ENCODE measurements around the gene MT1H.
A peak's percentile ranks its signal among the peaks of the same experiment; 100 is the strongest.

Gene MT1H

GRCh38 chr16:56636616-56637413 is 32.8 kb upstream of the MT1H start:
- DNase-seq = no peak

DNA sequence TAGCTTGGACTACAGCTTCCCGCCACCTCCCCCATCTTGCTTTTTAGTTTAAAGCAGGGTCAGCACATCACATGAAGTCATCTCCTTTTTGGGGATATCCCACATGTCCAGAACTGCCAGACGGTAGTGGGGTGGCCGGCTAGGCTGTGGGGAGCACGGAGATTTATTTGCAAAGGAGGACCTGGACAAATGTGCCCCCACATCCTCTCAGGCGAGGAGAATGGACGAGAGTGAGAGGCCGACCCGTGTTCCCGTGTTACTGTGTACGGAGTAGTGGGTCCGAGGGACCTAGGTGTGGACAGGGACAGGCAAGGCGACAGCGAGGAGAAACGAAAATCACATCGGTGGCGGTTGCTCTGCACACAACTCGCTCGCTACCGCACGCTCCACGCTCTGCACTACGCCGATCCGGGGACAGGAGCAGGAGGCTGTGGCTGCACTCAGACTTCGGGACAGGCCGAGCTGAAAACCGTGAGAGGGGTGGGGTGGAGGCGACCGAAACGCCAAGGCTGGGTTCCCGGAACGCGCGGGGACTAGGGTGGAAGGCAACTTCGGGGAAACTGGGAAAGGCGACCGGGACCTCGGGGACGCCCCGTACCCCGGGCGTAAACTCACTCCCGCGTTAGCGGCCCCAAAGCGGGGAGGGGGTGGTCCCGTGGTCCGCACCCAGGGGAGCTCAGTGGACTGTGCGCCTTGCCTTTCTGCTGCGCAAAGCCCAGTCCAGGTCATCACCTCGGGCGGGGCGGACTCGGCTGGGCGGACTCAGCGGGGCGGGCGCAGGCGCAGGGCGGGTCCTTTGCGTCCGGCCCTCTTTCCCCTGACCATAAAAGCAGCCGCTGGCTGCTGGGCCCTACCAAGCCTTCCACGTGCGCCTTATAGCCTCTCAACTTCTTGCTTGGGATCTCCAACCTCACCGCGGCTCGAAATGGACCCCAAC is 31.5 kb upstream of the MT1H start, which contains the start of gene MT1A:
MT1A (plus strand) TSS at position 853 of the 937 bp plus-strand sequence; CDS start at position 926, 73 bp downstream.
- DNase-seq = peak; percentile 43

DNA sequence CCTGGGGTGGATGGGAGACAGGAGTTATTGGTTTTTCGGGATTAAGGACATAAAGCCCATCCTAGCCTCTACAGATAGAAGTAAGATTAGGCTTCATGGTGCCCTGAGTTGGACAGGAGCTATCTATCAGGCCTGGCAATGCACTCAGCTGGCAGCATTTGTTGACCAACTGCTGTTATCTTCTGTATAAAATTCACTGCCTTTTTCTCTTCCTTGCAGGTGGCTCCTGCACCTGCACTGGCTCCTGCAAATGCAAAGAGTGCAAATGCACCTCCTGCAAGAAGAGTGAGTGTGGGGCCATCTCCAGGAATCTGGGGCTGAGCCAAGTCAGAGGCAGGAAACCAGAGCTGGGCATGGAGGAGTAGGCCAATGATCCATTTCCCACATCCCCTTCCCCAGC is 30.6 kb upstream of the MT1H start:
- no peak for DNase-seq

DNA sequence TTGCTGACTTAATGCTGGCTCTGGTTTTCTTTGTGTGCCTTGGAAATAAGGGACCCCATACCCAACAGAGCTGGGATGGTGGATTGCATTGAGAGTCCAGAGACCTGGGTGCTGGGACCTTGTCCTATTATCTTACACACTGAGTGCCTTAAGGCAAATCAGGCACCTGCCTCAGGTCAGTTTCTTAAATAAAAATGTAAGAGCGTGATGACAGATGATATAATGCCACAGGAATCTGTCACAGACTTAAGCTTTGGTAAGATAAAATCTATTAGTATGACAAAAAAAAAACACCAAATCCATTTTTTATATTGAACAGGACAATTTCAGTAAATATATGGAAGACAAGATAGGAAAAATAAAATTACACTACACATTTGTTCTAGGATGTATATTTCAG is 29.5 kb upstream of the MT1H start:
- no peak for DNase-seq

DNA sequence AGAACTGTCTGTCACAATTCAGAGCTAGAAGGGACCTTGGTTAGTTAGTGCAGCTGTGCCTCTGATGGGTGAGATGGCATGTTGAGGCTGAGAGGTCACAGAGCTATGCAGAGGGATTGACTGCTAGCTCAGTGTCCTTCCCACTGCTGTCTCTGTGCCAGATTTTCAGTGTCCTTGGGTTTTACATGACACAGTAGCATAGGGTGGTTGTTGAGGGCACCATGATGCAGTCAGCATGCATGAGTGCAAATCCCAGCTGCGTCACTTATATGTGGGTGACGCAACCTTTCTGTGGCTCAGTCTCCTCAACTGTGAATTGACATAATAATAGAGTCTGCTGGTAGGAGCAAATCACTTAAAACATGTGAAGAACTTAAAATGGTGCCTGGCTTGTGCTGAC is 28.4 kb upstream of the MT1H start:
- no peak for DNase-seq

- DNase-seq = peak; percentile 86
These were observed 26.4 kb upstream of the MT1H start for GRCh38 chr16:56643080-56643778.

DNA sequence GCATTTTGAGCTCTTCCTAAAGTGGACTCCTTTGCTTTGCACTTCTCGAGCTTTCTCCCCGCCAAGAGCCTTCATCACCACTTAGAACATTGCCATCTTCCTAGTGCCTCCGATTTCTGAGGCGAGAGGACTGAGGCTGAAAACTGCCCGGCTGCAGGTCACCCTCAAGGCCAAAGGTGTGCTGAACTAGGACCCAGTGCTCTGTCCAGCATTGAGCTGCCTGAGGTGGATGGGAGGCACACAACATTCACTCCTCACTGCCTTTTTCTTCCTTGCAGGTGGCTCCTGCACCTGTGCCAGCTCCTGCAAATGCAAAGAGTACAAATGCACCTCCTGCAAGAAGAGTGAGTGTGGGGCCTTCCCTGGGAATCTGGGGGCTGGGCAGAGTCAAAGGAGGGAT is 25.8 kb upstream of the MT1H start:
- DNase-seq = no peak

GRCh38 chr16:56645311-56645710 is 24.3 kb upstream of the MT1H start:
- DNase-seq = no peak

DNA sequence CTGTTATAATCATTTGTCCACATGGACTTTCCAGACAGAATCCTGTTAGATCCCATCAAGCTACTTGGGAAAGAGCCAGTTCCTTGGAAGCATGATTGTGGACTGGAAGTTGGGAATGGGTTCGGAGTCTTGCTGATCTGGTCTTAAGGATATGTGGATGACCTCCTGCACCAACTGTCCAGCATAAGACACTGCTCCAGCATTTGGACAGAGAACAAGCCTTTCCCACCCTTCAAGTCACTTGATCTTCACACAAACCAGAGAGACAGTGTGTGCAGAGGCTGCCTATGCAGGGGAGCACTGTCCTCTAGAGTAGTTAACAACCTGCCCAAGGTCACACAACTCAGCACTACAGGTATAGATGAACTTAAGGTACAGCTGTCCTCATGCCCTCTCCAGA is 23.8 kb upstream of the MT1H start:
- no peak for DNase-seq

DNA sequence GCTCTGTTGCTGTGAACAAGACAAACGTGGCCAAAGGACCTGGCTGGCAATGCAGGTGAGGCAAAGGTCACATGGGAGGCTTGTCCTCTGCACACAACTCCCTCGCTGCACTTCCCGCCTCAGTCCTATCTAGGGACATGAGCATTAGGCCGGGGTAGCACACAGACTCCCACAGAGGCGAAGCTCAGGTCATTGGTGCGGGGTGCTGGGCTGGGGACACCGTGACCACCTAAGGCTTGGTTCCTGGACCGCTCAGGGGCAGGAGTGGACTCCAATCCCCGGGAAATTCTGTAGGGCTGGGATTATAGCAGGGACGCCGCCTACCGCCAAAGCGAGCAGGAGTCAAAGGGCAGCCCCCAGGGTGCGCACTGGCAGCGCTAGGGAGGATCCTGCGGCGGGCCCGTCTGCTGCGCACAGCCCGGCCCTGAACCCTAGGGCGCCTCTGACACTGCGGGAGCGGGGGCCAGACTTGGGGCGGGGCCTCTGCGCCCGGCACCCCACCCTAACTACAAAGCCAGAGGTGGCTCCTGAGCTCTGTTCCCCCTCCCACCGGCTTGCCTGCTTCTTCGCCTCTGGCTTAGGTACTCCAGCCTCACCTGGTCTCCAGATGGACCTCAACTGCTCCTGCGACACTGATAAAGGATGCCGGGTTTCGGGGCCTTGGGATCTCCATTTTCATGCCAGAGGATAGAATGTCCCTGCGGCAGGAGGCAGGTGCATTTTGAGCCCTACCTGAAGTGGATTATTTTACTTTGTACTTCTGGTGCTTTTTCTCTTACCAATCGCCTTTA is 21.8 kb upstream of the MT1H start:
- no peak for DNase-seq

GRCh38 chr16:56649271-56649670 is 20.3 kb upstream of the MT1H start:
- DNase-seq = no peak

DNA sequence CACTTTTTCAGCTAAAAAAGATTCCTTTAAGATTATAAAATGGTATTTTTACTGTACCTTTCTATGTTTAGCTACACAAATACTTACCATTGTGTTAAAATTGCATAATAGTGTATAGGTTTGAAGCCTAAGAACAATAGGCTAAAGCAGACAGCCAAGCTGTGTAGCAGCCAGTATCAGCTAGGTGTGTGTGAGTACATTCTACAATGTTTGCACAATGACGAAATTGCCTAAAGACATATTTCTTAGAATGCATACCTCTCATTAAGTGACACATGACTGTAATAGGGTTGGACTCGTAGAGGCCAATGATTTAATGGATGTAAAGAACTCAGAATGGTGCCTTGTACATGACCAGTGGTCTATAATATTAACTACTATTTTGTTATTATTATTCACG is 19.8 kb upstream of the MT1H start:
- DNase-seq = no peak

GRCh38 chr16:56651586-56651985 is 18.0 kb upstream of the MT1H start, which contains the start of gene MT1B:
Gene MT1B, plus strand, starts transcription at chr16:56651886. Its CDS starts 68 bp downstream, at chr16:56651954.
- no peak for DNase-seq

- no peak for DNase-seq
These were observed 17.0 kb upstream of the MT1H start for GRCh38 chr16:56652600-56652999.

DNA sequence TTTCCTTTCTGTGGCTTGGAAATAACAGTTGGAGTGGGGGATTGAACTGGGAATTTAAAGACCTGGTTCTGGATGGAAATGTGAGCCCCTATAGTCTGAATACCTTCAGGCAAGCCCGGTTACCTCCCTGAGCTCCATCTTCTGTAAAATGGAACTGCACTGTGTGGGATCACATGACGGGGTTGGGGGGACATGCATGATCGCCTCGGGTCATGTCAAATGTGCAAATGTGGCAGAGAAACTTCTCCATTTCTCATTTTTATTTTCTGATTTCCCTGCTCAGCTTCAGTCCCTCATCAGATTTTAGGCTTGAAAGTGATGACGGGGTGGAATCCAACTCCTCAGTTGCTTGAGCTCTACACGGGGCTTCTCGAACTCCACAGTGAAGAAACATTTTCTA is 16.4 kb upstream of the MT1H start:
- no peak for DNase-seq

- DNase-seq = peak; percentile 84
These were observed 11.9 kb upstream of the MT1H start, which contains the start of gene MT1F for GRCh38 chr16:56657555-56658326. Gene MT1F, plus strand, starts transcription at chr16:56657959. Its CDS starts 100 bp downstream, at chr16:56658059.

DNA sequence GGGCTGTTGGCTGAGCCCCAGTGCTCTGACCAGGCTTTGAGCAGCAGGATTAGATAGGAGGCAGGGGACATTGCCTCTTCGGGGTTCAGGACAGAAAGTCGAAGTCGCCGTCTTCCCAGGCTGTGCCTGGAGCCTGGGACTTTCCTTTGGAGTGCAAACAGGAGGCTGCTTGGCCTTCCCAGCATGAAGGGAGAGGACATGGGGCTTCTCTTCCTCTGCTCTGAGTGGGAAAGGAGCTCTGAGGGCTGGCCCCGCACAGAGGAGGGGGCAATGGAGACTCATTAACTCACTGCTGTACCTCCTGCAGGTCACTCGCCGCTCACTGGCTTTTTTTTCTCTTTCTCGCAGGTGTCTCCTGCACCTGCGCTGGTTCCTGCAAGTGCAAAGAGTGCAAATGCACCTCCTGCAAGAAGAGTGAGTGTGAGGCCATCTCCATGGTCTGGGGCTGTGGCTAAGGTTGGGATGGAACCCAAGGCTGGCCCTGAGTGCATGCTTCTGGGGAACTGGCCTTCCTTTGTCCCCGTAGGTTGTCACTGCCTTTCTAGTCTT is 11.2 kb upstream of the MT1H start:
- DNase-seq = no peak

DNA sequence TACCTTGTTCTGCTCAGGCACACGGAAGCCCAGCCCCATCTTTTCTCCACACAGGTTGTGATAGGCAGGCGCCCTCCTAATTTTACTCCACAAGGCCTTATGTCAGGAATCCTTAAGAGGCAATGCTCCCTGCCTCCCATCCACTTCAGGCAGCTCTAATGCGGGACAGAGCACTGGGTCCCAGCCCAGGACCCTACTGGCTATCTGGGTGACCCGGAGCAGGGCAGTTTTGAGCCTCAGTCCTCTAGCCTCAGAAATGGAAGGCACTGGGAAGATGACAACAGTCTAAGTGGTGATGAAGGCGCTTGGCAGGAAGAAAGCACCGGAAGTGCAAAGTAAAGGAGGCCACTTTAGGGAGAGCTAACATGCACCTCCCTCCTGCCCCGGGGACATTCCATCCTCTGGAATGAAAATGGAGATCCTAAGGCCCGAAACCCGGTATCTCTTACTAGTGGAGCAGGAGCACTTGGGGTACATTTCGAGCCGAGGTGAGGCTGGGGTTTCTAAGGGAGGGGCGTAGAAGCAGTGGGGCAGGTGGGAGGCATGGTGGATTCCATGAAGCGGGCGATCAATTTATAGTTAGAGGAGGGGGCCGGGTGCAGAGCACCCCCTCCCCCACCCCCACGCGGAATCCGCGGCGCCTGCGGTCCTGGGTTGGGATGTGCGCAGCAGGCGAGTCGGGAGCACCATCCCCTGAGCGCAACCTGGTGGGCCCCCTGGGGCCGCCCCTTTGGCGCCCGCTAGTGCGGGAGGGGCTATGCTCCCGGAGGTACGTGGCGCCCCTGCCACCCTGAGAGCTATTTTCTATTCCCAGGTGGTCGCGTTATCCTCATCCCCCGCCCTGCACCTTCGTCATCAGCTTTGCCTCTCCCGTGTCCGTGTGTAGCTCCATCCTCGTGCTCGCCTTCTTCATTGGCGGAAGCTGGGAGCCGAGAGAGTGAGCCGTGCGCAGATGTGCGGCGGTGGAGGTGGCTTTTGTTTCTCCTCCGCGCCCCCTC is 7.0 kb upstream of the MT1H start:
- peak; percentile 61 for DNase-seq

DNA sequence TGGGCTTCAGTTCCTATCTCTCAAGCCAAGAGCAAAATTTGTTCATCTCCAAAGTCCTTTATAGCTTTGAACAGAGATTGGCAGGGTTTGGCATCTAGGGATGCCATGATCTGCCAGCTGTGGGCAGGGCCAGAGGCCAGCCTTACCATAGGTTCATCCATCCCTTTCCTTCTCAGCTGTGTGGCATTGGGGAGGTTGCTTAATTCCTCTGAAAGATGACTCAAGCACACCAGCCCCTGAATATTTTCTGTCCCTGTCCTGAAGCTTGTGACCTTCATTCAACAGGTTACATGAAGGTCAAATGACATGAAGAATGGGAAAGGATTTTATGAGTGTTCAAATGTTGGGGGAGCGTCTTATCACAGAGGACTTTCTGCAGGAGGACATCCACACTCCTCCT is 5.1 kb upstream of the MT1H start:
- no peak for DNase-seq
